GM19397 (cell line): ENCODE measurements around the gene RTL10.

ENCODE experiments used
- ATAC-seq: cut with Tn5 transposase; IDR thresholded peaks from one replicate; pipeline ENCODE4 v1.9.1; 2021; ENCODE audit warnings: mild to moderate bottlenecking, moderate library complexity; ENCODE audit not compliant: unreplicated experiment

RTL10 gene

GRCh38 chr22:19876314-19876940, 21.8 kb upstream of the RTL10 start:
- no peak for ATAC-seq

GRCh38 chr22:19875531-19876313, 21.0 kb upstream of the RTL10 start:
- ATAC-seq = no peak

GRCh38 chr22:19875061-19875530, 20.4 kb upstream of the RTL10 start:
- ATAC-seq = no peak

GRCh38 chr22:19874307-19875060, 19.8 kb upstream of the RTL10 start:
- ATAC-seq = no peak

- no peak for ATAC-seq
Observed at GRCh38 chr22:19873960-19874306, 19.3 kb upstream of the RTL10 start.

- ATAC-seq = no peak
Observed at GRCh38 chr22:19873138-19873959, 18.7 kb upstream of the RTL10 start.

- no peak for ATAC-seq
Observed at GRCh38 chr22:19872779-19873137, 18.1 kb upstream of the RTL10 start.

- ATAC-seq = no peak
Observed at GRCh38 chr22:19871845-19872778, 17.4 kb upstream of the RTL10 start.

- no peak for ATAC-seq
Observed at GRCh38 chr22:19871023-19871844, 16.6 kb upstream of the RTL10 start.

GRCh38 chr22:19870153-19871022, 15.7 kb upstream of the RTL10 start:
- ATAC-seq = no peak

- no peak for ATAC-seq
Observed at GRCh38 chr22:19869497-19870152, 15.0 kb upstream of the RTL10 start.

GRCh38 chr22:19868773-19869471, 14.2 kb upstream of the RTL10 start:
- no peak for ATAC-seq

GRCh38 chr22:19868333-19868732, 13.7 kb upstream of the RTL10 start:
- ATAC-seq = no peak

GRCh38 chr22:19867617-19868016, 12.9 kb upstream of the RTL10 start:
- ATAC-seq = no peak

GRCh38 chr22:19866665-19867009, 12.0 kb upstream of the RTL10 start:
- no peak for ATAC-seq

- ATAC-seq = no peak
Observed at GRCh38 chr22:19865141-19865829, 10.6 kb upstream of the RTL10 start.
